ENCODE results near the gene MCF2L. TPM values are rescaled to one million over a fixed set of nuclear protein-coding genes. Genes with fewer than 3 reads are reported as not detected.

The MCF2L gene
- polyA plus RNA-seq, 1 donor (not counting 4 experiments of a cell fraction or from before 2014, with no cell fraction given), result 0.14 TPM

DNA sequence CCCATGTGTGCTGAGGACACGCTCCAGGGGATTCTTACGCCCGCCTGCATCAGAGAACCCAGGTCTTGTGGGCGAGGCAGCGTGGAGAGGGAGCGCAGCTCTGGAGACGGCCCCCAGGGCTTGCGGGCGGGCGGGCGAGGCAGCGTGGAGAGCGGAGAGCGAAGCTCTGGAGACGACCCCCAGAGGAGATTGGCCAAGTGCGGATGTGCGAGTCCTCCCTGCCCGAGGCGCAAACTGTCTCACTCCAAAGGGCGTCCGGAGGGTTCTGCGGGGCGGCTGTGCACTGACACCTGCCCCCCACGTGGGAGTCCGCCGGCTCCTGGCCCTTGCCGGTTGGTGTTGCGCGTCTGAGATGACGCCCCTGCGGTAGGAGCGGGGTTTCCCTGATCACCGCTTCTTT, 39.8 kb downstream of the MCF2L start:
- TF ChIP-seq EZH2 (IDR thresholded peaks at IDR 0.05; ENCODE audit: low read length) (no peak), CTCF (optimal IDR thresholded peaks at IDR 0.05 in 1 of 3, IDR thresholded peaks at IDR 0.05 in 1 of 3, conservative IDR thresholded peaks at IDR 0.05 in 1 of 3; ENCODE audit: extremely low read depth in 1 of 3, insufficient read depth in 2 of 3, low read length in 3 of 3) (no peak)
- dilution Hi-C loops (cut with MboI; ENCODE audit: extremely low pct_ligation_motif_present, low sequenced_read_pairs), result no loop called here
- FAIRE-seq, result no peak

DNA sequence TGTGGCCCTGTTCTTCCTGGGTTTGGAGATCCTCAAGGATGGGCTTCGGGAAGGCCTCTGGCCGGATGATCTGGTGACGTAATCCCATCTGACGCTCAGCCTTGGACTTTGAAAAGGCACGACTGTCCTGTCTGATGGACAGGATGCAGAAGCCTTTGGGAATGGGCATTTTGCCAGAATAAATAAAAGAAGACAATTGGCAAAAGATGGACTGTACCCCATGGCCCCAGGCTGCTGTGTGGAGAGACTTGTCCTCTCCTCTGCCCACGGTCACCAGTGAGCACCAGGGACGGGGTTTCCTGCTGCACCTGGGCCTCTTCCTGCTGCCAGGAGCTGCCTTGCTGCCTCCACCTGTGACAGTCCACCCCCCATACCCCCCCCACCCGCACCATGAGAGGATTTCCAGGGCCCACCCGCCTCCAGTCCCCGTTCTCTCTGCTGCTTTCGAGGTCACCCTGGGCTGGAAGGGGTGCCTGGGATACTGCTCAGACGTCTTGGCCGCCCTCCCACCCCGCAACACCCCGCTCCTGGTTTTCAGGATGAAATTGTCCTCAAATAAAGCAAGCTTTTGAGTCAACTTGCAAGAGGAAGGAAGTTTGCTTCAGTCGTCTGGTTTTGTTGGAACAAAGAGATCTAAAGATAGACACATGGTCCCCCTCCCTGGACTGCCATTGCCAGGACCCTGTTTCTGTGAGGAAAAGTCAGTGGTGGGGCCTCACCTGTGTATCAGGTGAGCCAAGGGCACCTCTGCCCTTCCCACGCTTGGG, 40.9 kb downstream of the MCF2L start:
- Histone ChIP-seq H3K4me2 (ENCODE audit: control insufficient read depth, extremely low read depth, insufficient read depth, low read depth, low read length) (no peak overlapping the region), H3K9me1 (ENCODE audit: control insufficient read depth, extremely low read depth, insufficient read depth, low read length) (no peaks in the 10 kb centered on the region), H3K79me2 (ENCODE audit: control insufficient read depth, insufficient read depth, low read length) (no peaks in the 10 kb centered on the region), H3K4me1 (ENCODE audit: control insufficient read depth, extremely low read depth, insufficient read depth, low read length) (no peaks in the 10 kb centered on the region), H2AFZ (ENCODE audit: control insufficient read depth, low read length) (no peak overlapping the region), H3K36me3 (ENCODE audit: control insufficient read depth in 2 of 2, extremely low read depth in 1 of 2, insufficient read depth in 2 of 2, low read length in 2 of 2) (no peaks in the 10 kb centered on the region), H3K27me3 (ENCODE audit: control insufficient read depth, extremely low read depth, insufficient read depth, low read length) (peaks cover 21% of the 10 kb centered on the region), H3K9ac (ENCODE audit: control insufficient read depth, extremely low read depth, insufficient read depth, low read length) (no peak overlapping the region), H4K20me1 (ENCODE audit: control insufficient read depth, extremely low read depth, insufficient read depth, low read length) (no peaks in the 10 kb centered on the region), H3K9me3 (ENCODE audit: control insufficient read depth, low read depth, low read length) (no peaks in the 10 kb centered on the region), H3K4me3 (ENCODE audit: control insufficient read depth in 2 of 3, extremely low read depth in 1 of 3, insufficient read depth in 2 of 3, low read depth in 1 of 3, low read length in 3 of 3) (no peak overlapping the region), H3K27ac (ENCODE audit: control insufficient read depth, insufficient read depth, low read length) (no peak overlapping the region)
- DNase-seq (ENCODE audit: low read depth, low spot score), result no peak
- TF ChIP-seq CTCF (optimal IDR thresholded peaks at IDR 0.05 in 1 of 3, IDR thresholded peaks at IDR 0.05 in 1 of 3, conservative IDR thresholded peaks at IDR 0.05 in 1 of 3; ENCODE audit: extremely low read depth in 1 of 3, insufficient read depth in 2 of 3, low read length in 3 of 3) (no peak), EZH2 (IDR thresholded peaks at IDR 0.05; ENCODE audit: low read length) (no peak)
- dilution Hi-C loops (cut with MboI; ENCODE audit: extremely low pct_ligation_motif_present, low sequenced_read_pairs), result no loop called here
- FAIRE-seq, result no peak

More for the DNA sequence above, 39.8 kb downstream of the MCF2L start:
- Histone ChIP-seq H3K9me1 (ENCODE audit: control insufficient read depth, extremely low read depth, insufficient read depth, low read length) (no peaks in the 10 kb centered on the region), H3K36me3 (ENCODE audit: control insufficient read depth in 2 of 2, extremely low read depth in 1 of 2, insufficient read depth in 2 of 2, low read length in 2 of 2) (no peaks in the 10 kb centered on the region), H3K27me3 (ENCODE audit: control insufficient read depth, extremely low read depth, insufficient read depth, low read length) (peaks cover 18% of the 10 kb centered on the region), H3K9ac (ENCODE audit: control insufficient read depth, extremely low read depth, insufficient read depth, low read length) (no peak overlapping the region), H4K20me1 (ENCODE audit: control insufficient read depth, extremely low read depth, insufficient read depth, low read length) (no peaks in the 10 kb centered on the region), H3K9me3 (ENCODE audit: control insufficient read depth, low read depth, low read length) (no peaks in the 10 kb centered on the region), H2AFZ (ENCODE audit: control insufficient read depth, low read length) (no peak overlapping the region), H3K79me2 (ENCODE audit: control insufficient read depth, insufficient read depth, low read length) (no peaks in the 10 kb centered on the region), H3K27ac (ENCODE audit: control insufficient read depth, insufficient read depth, low read length) (no peak overlapping the region), H3K4me2 (ENCODE audit: control insufficient read depth, extremely low read depth, insufficient read depth, low read depth, low read length) (no peak overlapping the region), H3K4me1 (ENCODE audit: control insufficient read depth, extremely low read depth, insufficient read depth, low read length) (no peaks in the 10 kb centered on the region), H3K4me3 (ENCODE audit: control insufficient read depth in 2 of 3, extremely low read depth in 1 of 3, insufficient read depth in 2 of 3, low read depth in 1 of 3, low read length in 3 of 3) (no peak overlapping the region)
- DNase-seq (ENCODE audit: low read depth, low spot score), result no peak

Data from keratinocyte (primary cell).